Measurements from ENCODE around the gene TASOR2. TPM values are rescaled to one million over a fixed set of nuclear protein-coding genes. Genes with fewer than 3 reads are reported as not detected.

TASOR2 gene
- total RNA-seq, 1 donor from 2014 or later = 87.2 TPM

GRCh38 chr10:5652746-5653145, 31.9 kb upstream of the TASOR2 start:
- H3K79me2 ChIP-seq (ENCODE audit: insufficient read depth, low read length) = no peaks in the 10 kb centered on the region
- no peak overlapping the region for H3K4me3 Mint-ChIP-seq (ENCODE audit: unreplicated experiment)

DNA sequence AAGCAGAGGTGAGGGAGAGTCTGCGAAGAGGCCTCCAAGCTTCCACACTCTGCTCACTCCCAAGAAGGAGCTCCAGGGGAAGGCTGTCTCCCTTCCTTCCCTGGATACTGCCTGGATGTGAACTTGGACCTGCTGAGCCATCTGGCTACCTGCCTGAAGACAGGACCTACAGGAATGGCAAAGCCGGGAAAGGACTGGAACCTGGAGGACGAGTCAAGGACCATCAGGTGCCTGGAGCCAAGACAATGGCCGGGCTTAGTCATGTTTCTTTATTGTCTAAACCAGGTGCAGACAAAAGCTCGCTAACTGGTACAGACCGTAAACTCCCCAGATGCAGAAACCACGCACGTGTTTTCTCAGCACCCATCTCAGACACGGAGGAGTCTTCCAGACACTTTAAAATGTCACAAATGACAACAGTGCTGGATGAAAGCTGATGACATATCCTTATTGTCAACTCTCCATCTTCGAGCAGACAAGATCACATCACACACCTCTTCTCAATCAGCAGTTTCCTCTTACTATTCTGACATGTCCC, 30.4 kb upstream of the TASOR2 start:
- Histone ChIP-seq H2AFZ (ENCODE audit: low read depth, low read length) (no peak overlapping the region), H3K27ac (ENCODE audit: low read depth, low read length) (no peak overlapping the region), H3K4me3 (ENCODE audit: insufficient read depth, low read depth, low read length) (no peak overlapping the region), H3K79me2 (ENCODE audit: insufficient read depth, low read length) (no peaks in the 10 kb centered on the region), H3K9me3 (ENCODE audit: insufficient read depth, low read depth, low read length) (no peaks in the 10 kb centered on the region), H3K36me3 (ENCODE audit: insufficient read depth, low read length) (no peaks in the 10 kb centered on the region), H4K20me1 (ENCODE audit: insufficient read depth, low read length) (peaks cover 1% of the 10 kb centered on the region), H3K4me1 (ENCODE audit: insufficient read depth, low read length) (no peaks in the 10 kb centered on the region), H3K27me3 (ENCODE audit: insufficient read depth, low read length) (no peaks in the 10 kb centered on the region), H3K9ac (ENCODE audit: low read length) (no peak overlapping the region), H3K4me2 (ENCODE audit: low read length) (no peak overlapping the region)
- Mint-ChIP-seq H3K9me3 (ENCODE audit: unreplicated experiment) (no peaks in the 10 kb centered on the region), H3K4me1 (ENCODE audit: low read depth, unreplicated experiment) (peaks cover 8% of the 10 kb centered on the region), H3K27ac (ENCODE audit: unreplicated experiment) (no peak overlapping the region), H3K36me3 (ENCODE audit: low read depth, unreplicated experiment) (peaks cover 5% of the 10 kb centered on the region), H3K4me3 (ENCODE audit: unreplicated experiment) (no peak overlapping the region), H3K27me3 (ENCODE audit: low read depth, unreplicated experiment) (peaks cover 6% of the 10 kb centered on the region)
- DNase-seq (ENCODE audit: low read depth) (no peak), FAIRE-seq (no peak)
- TF ChIP-seq, protein P1, sequence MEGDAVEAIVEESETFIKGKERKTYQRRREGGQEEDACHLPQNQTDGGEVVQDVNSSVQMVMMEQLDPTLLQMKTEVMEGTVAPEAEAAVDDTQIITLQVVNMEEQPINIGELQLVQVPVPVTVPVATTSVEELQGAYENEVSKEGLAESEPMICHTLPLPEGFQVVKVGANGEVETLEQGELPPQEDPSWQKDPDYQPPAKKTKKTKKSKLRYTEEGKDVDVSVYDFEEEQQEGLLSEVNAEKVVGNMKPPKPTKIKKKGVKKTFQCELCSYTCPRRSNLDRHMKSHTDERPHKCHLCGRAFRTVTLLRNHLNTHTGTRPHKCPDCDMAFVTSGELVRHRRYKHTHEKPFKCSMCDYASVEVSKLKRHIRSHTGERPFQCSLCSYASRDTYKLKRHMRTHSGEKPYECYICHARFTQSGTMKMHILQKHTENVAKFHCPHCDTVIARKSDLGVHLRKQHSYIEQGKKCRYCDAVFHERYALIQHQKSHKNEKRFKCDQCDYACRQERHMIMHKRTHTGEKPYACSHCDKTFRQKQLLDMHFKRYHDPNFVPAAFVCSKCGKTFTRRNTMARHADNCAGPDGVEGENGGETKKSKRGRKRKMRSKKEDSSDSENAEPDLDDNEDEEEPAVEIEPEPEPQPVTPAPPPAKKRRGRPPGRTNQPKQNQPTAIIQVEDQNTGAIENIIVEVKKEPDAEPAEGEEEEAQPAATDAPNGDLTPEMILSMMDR (IDR thresholded peaks at IDR 0.05; ENCODE audit: insufficient read depth, low read depth, low read length) = no peak
- TF ChIP-seq EZH2 (IDR thresholded peaks at IDR 0.05; ENCODE audit: insufficient read depth, low read length) = no peak

More at GRCh38 chr10:5652746-5653145, 31.9 kb upstream of the TASOR2 start:
- no peaks in the 10 kb centered on the region for H3K27me3 ChIP-seq (ENCODE audit: insufficient read depth, low read length)
- no peak overlapping the region for H3K27ac ChIP-seq (ENCODE audit: low read depth, low read length)
- Mint-ChIP-seq H3K27me3 (ENCODE audit: low read depth, unreplicated experiment) (peaks cover 6% of the 10 kb centered on the region), H3K9me3 (ENCODE audit: unreplicated experiment) (no peaks in the 10 kb centered on the region), H3K4me1 (ENCODE audit: low read depth, unreplicated experiment) (peaks cover 8% of the 10 kb centered on the region), H3K27ac (ENCODE audit: unreplicated experiment) (no peak overlapping the region), H3K36me3 (ENCODE audit: low read depth, unreplicated experiment) (peaks cover 6% of the 10 kb centered on the region)
- FAIRE-seq = no peak
- no peaks in the 10 kb centered on the region for H4K20me1 ChIP-seq (ENCODE audit: insufficient read depth, low read length)
- no peaks in the 10 kb centered on the region for H3K4me1 ChIP-seq (ENCODE audit: insufficient read depth, low read length)
- no peaks in the 10 kb centered on the region for H3K9me3 ChIP-seq (ENCODE audit: insufficient read depth, low read depth, low read length)
- no peak for TF ChIP-seq EZH2 (IDR thresholded peaks at IDR 0.05; ENCODE audit: insufficient read depth, low read length)
- TF ChIP-seq, protein P1 (IDR thresholded peaks at IDR 0.05; ENCODE audit: insufficient read depth, low read depth, low read length) = no peak
- no peak overlapping the region for H3K9ac ChIP-seq (ENCODE audit: low read length)
- H2AFZ ChIP-seq (ENCODE audit: low read depth, low read length) = no peak overlapping the region
- no peak overlapping the region for H3K4me3 ChIP-seq (ENCODE audit: insufficient read depth, low read depth, low read length)
- no peaks in the 10 kb centered on the region for H3K36me3 ChIP-seq (ENCODE audit: insufficient read depth, low read length)
- no peak for DNase-seq (ENCODE audit: low read depth)
- no peak overlapping the region for H3K4me2 ChIP-seq (ENCODE audit: low read length)

DNA sequence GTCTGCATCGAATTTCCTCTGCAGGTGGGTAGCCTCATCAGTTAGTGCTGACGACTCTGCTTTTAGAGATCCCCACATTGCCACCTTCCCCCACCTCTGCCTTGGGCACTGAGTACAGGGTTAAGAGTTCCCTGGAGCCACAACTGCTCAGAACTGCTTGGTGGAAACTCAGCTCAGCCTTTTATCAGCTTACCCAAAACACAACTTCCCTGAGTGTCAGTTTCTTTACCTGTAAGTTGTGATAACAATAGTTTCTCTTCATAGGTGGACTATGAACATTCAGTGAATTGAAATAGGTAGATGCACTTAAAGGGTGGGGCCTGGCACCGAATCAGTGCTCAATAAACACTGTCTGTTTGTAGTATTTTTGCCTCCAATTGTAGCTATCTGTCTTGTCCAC, 29.5 kb upstream of the TASOR2 start:
- TF ChIP-seq EZH2 (IDR thresholded peaks at IDR 0.05; ENCODE audit: insufficient read depth, low read length) = no peak
- TF ChIP-seq, protein P1 (IDR thresholded peaks at IDR 0.05; ENCODE audit: insufficient read depth, low read depth, low read length) = no peak
- H3K4me3 Mint-ChIP-seq (ENCODE audit: unreplicated experiment) = no peak overlapping the region
- Histone ChIP-seq H3K4me2 (ENCODE audit: low read length) (no peak overlapping the region), H3K4me3 (ENCODE audit: insufficient read depth, low read depth, low read length) (no peak overlapping the region), H3K27ac (ENCODE audit: low read depth, low read length) (no peak overlapping the region), H3K9ac (ENCODE audit: low read length) (no peak overlapping the region), H3K27me3 (ENCODE audit: insufficient read depth, low read length) (no peaks in the 10 kb centered on the region), H3K9me3 (ENCODE audit: insufficient read depth, low read depth, low read length) (no peaks in the 10 kb centered on the region), H3K36me3 (ENCODE audit: insufficient read depth, low read length) (no peaks in the 10 kb centered on the region), H3K4me1 (ENCODE audit: insufficient read depth, low read length) (peaks cover 5% of the 10 kb centered on the region), H4K20me1 (ENCODE audit: insufficient read depth, low read length) (peaks cover 8% of the 10 kb centered on the region), H2AFZ (ENCODE audit: low read depth, low read length) (no peak overlapping the region), H3K79me2 (ENCODE audit: insufficient read depth, low read length) (no peaks in the 10 kb centered on the region)
- FAIRE-seq (no peak), DNase-seq (ENCODE audit: low read depth) (no peak)
- peaks cover 1% of the 10 kb centered on the region for H3K36me3 Mint-ChIP-seq (ENCODE audit: low read depth, unreplicated experiment)
- no peaks in the 10 kb centered on the region for H3K9me3 Mint-ChIP-seq (ENCODE audit: unreplicated experiment)
- peaks cover 14% of the 10 kb centered on the region for H3K4me1 Mint-ChIP-seq (ENCODE audit: low read depth, unreplicated experiment)
- H3K27ac Mint-ChIP-seq (ENCODE audit: unreplicated experiment) = no peak overlapping the region
- H3K27me3 Mint-ChIP-seq (ENCODE audit: low read depth, unreplicated experiment) = peaks cover 3% of the 10 kb centered on the region

All from astrocyte (in vitro differentiated cells and primary cell).